HG03354 (cell line): ENCODE data around the gene TBX4.
A peak's percentile ranks its signal among the peaks of the same experiment; 100 is the strongest.

ENCODE experiments used
- ATAC-seq: cut with Tn5 transposase; IDR thresholded peaks from one replicate; pipeline ENCODE4 v1.9.1; 2021; ENCODE audit warnings: mild to moderate bottlenecking; ENCODE audit not compliant: unreplicated experiment, poor library complexity, severe bottlenecking

Gene TBX4

GRCh38 chr17:61412860-61413660 lies 39.2 kb upstream of the TBX4 start:
- no peak for ATAC-seq

- no peak for ATAC-seq
These were observed 38.5 kb upstream of the TBX4 start for GRCh38 chr17:61413661-61414126.

- ATAC-seq = no peak
These were observed 37.9 kb upstream of the TBX4 start for GRCh38 chr17:61414141-61414935.

GRCh38 chr17:61414936-61415251 lies 37.3 kb upstream of the TBX4 start:
- ATAC-seq = no peak

GRCh38 chr17:61415374-61416210 lies 36.6 kb upstream of the TBX4 start:
- no peak for ATAC-seq

- no peak for ATAC-seq
These were observed 36.0 kb upstream of the TBX4 start for GRCh38 chr17:61416211-61416539.

- ATAC-seq = peak; percentile 54
These were observed 35.5 kb upstream of the TBX4 start for GRCh38 chr17:61416540-61417363.

- no peak for ATAC-seq
These were observed 33.8 kb upstream of the TBX4 start for GRCh38 chr17:61418449-61418848.

GRCh38 chr17:61419496-61420046 lies 32.7 kb upstream of the TBX4 start:
- no peak for ATAC-seq

- ATAC-seq = no peak
These were observed 32.2 kb upstream of the TBX4 start for GRCh38 chr17:61420052-61420451.

GRCh38 chr17:61420745-61421398 lies 31.4 kb upstream of the TBX4 start:
- ATAC-seq = no peak

GRCh38 chr17:61421460-61421859 lies 30.8 kb upstream of the TBX4 start:
- no peak for ATAC-seq

GRCh38 chr17:61422116-61422799 lies 30.0 kb upstream of the TBX4 start:
- no peak for ATAC-seq

- no peak for ATAC-seq
These were observed 29.4 kb upstream of the TBX4 start for GRCh38 chr17:61422869-61423268.

GRCh38 chr17:61423967-61424649 lies 28.1 kb upstream of the TBX4 start:
- ATAC-seq = no peak

- no peak for ATAC-seq
These were observed 26.3 kb upstream of the TBX4 start for GRCh38 chr17:61425682-61426481.
